HepG2 (cell line): ENCODE measurements around the gene RAD17.

Source experiments
- ATF4 ChIP-seq, 2 experiments: fragments of 450-650 bp in 1 of 2; sonication (generic) in 1 of 2; formaldehyde crosslinking; IDR thresholded peaks; 2 replicates each; pipeline versions ENCODE4 v1.5.0 to v1.8.0; 2020 to 2022; ENCODE audit warnings: mild to moderate bottlenecking in 1 of 2, missing genetic modification reagents in 1 of 2
- BORCS8-MEF2B ChIP-seq: sonication (generic); formaldehyde crosslinking; IDR thresholded peaks from 2 replicates; pipeline ENCODE4 v1.8.0; 2022; ENCODE audit warnings: mild to moderate bottlenecking, missing genetic modification reagents
- CTCF ChIP-seq: sonication (generic); formaldehyde crosslinking; IDR thresholded peaks from 2 replicates; pipeline ENCODE4 v1.5.0; 2020; ENCODE audit warnings: mild to moderate bottlenecking, missing genetic modification reagents, moderate library complexity
- EZH2 ChIP-seq: conservative IDR thresholded peaks from 2 replicates; pipeline ENCODE4 v1.6.1; 2012; ENCODE audit warnings: mild to moderate bottlenecking, low read depth, low read length, moderate library complexity
- MAFK ChIP-seq, 2 experiments: IDR thresholded peaks in 1 of 2; conservative IDR thresholded peaks in 1 of 2; 2 replicates each; pipeline ENCODE4 v1.6.1; 2011; ENCODE audit warnings: improper control_type of control experiment in 2 of 2, low read length in 2 of 2
- MAX ChIP-seq: IDR thresholded peaks from 2 replicates; pipeline ENCODE4 v1.6.1; 2012; ENCODE audit warnings: inconsistent platforms
- POLR2A ChIP-seq, 2 experiments: IDR thresholded peaks; 2 replicates each; pipeline ENCODE4 v1.6.1; 2011; ENCODE audit warnings: low read depth in 2 of 2, low read length in 2 of 2, mild to moderate bottlenecking in 1 of 2, moderate library complexity in 1 of 2; ENCODE audit not compliant: insufficient read depth in 1 of 2
- ZBTB33 ChIP-seq: sonication (generic); formaldehyde crosslinking; IDR thresholded peaks from 2 replicates; pipeline ENCODE4 v1.4.0; 2020; ENCODE audit warnings: missing genetic modification reagents
- ZBTB4 ChIP-seq: sonication (generic); formaldehyde crosslinking; IDR thresholded peaks from 2 replicates; pipeline ENCODE4 v1.4.0; 2020; ENCODE audit warnings: missing genetic modification reagents, mild to moderate bottlenecking, borderline replicate concordance
- ZNF232 ChIP-seq: sonication (generic); formaldehyde crosslinking; IDR thresholded peaks from 2 replicates; pipeline ENCODE4 v1.4.0; 2020; ENCODE audit warnings: missing genetic modification reagents, borderline replicate concordance
- ZNF687 ChIP-seq: sonication (generic); formaldehyde crosslinking; IDR thresholded peaks from 2 replicates; pipeline ENCODE4 v1.5.1; 2020; ENCODE audit warnings: mild to moderate bottlenecking, missing genetic modification reagents, moderate library complexity

- TF ChIP-seq CTCF (CRISPR knock-in tag) (no peak), ZBTB4 (CRISPR knock-in tag) (no peak), ZBTB33 (CRISPR knock-in tag) (no peak), EZH2 (no peak), MAFK (conservative IDR thresholded peaks at IDR 0.05 in 1 of 2, IDR thresholded peaks at IDR 0.05 in 1 of 2; ENCODE audit: low read length in 2 of 2) (no peak), POLR2A (IDR thresholded peaks at IDR 0.05; ENCODE audit: insufficient read depth in 1 of 2, low read depth in 2 of 2, low read length in 2 of 2) (no peak), ATF4 (CRISPR knock-in tag; IDR thresholded peaks at IDR 0.05) (no peak), ZNF232 (CRISPR knock-in tag) (no peak), BORCS8-MEF2B (CRISPR knock-in tag) (no peak), MAX (no peak), ZNF687 (CRISPR knock-in tag) (no peak)
These were observed 35.2 kb downstream of the RAD17 start for GRCh38 chr5:69404659-69405330.
